HepG2 (cell line): Measurements from ENCODE around the gene CFL1. TPM values are rescaled to one million over a fixed set of nuclear protein-coding genes. Genes with fewer than 3 reads are reported as not detected.
A peak's percentile ranks its signal among the peaks of the same experiment; 100 is the strongest.

Experiments used
- CBX5 ChIP-seq: sonication (generic); formaldehyde crosslinking; IDR thresholded peaks from 2 replicates; pipeline ENCODE4 v1.4.0; 2020; ENCODE audit warnings: missing genetic modification reagents, borderline replicate concordance
- ETV5 ChIP-seq: IDR thresholded peaks from 2 replicates; pipeline ENCODE4 v1.6.1; 2018; ENCODE audit warnings: missing biosample characterization, missing genetic modification reagents, inconsistent platforms, borderline replicate concordance
- HES4 ChIP-seq: sonication (generic); formaldehyde crosslinking; IDR thresholded peaks from 2 replicates; pipeline ENCODE4 v1.9.0; 2021; ENCODE audit warnings: mild to moderate bottlenecking, missing genetic modification reagents, borderline replicate concordance
- HMGXB4 ChIP-seq, 2 experiments: sonication (generic) in 1 of 2; formaldehyde crosslinking in 1 of 2; IDR thresholded peaks; 2 replicates each; pipeline versions ENCODE4 v1.4.0 to v1.6.1; 2018 to 2020; ENCODE audit warnings: missing genetic modification reagents in 2 of 2, borderline replicate concordance in 1 of 2, low read depth in 1 of 2, mild to moderate bottlenecking in 1 of 2, missing biosample characterization in 1 of 2
- HOXA5 ChIP-seq: sonication (generic); formaldehyde crosslinking; IDR thresholded peaks from 2 replicates; pipeline ENCODE4 v1.4.0; 2020; ENCODE audit warnings: missing genetic modification reagents
- IRF9 ChIP-seq: sonication (generic); formaldehyde crosslinking; IDR thresholded peaks from 2 replicates; pipeline ENCODE4 v1.8.0; 2022; ENCODE audit warnings: missing genetic modification reagents, mild to moderate bottlenecking, borderline replicate concordance
- MED13 ChIP-seq: sonication (generic); formaldehyde crosslinking; IDR thresholded peaks from 2 replicates; pipeline ENCODE4 v1.5.0; 2020; ENCODE audit warnings: missing genetic modification reagents
- MEF2D ChIP-seq: sonication (generic); formaldehyde crosslinking; IDR thresholded peaks from 2 replicates; pipeline ENCODE4 v1.5.1; 2020; ENCODE audit warnings: mild to moderate bottlenecking, missing genetic modification reagents
- MTF1 ChIP-seq: sonication (generic); formaldehyde crosslinking; IDR thresholded peaks from 2 replicates; pipeline ENCODE4 v1.5.0; 2020; ENCODE audit warnings: missing genetic modification reagents
- MXD3 ChIP-seq: IDR thresholded peaks from 2 replicates; pipeline ENCODE4 v1.6.1; 2016; ENCODE audit warnings: mild to moderate bottlenecking, missing biosample characterization, missing genetic modification reagents
- MYPOP ChIP-seq: sonication (generic); formaldehyde crosslinking; IDR thresholded peaks from 2 replicates; pipeline ENCODE4 v1.8.1; 2023; ENCODE audit warnings: mild to moderate bottlenecking, moderate library complexity, missing genetic modification reagents
- NFE2L2 ChIP-seq: fragments of 150-350 bp; IDR thresholded peaks from 2 replicates; pipeline ENCODE4 v1.6.1; 2014; ENCODE audit warnings: low read length
- NR2F1 ChIP-seq, 2 experiments: fragments of 450-650 bp in 1 of 2; formaldehyde crosslinking in 1 of 2; IDR thresholded peaks; 2 replicates each; pipeline versions ENCODE4 v1.5.0 to v1.6.1; 2016 to 2020; ENCODE audit warnings: mild to moderate bottlenecking in 1 of 2, missing compliant biosample characterization in 1 of 2, missing genetic modification reagents in 1 of 2, moderate library complexity in 1 of 2
- SATB2 ChIP-seq: sonication (generic); formaldehyde crosslinking; IDR thresholded peaks from 2 replicates; pipeline ENCODE4 v1.5.0; 2020; ENCODE audit warnings: missing genetic modification reagents
- SKIL ChIP-seq: sonication (generic); formaldehyde crosslinking; IDR thresholded peaks from 2 replicates; pipeline ENCODE4 v1.8.0; 2022; ENCODE audit warnings: missing genetic modification reagents, mild to moderate bottlenecking, moderate library complexity, borderline replicate concordance
- ZFP82 ChIP-seq: sonication (generic); formaldehyde crosslinking; IDR thresholded peaks from 2 replicates; pipeline ENCODE4 v1.5.1; 2020; ENCODE audit warnings: mild to moderate bottlenecking, missing genetic modification reagents, borderline replicate concordance
- ZNF143 ChIP-seq: sonication (generic); formaldehyde crosslinking; IDR thresholded peaks from 2 replicates; pipeline ENCODE4 v1.4.0; 2020; ENCODE audit warnings: missing genetic modification reagents
- ZNF3 ChIP-seq: IDR thresholded peaks from 2 replicates; pipeline ENCODE4 v1.7.0; 2017; ENCODE audit warnings: inconsistent platforms
- ZNF382 ChIP-seq: sonication (generic); formaldehyde crosslinking; IDR thresholded peaks from 2 replicates; pipeline ENCODE4 v1.5.0; 2020; ENCODE audit warnings: missing genetic modification reagents, mild to moderate bottlenecking, borderline replicate concordance
- ZNF451 ChIP-seq: sonication (generic); formaldehyde crosslinking; IDR thresholded peaks from 2 replicates; pipeline ENCODE4 v1.5.0; 2020; ENCODE audit warnings: mild to moderate bottlenecking, missing genetic modification reagents
- ZNF557 ChIP-seq: sonication (generic); formaldehyde crosslinking; IDR thresholded peaks from 2 replicates; pipeline ENCODE4 v1.4.0; 2020; ENCODE audit warnings: missing genetic modification reagents
- ZNF781 ChIP-seq: sonication (generic); formaldehyde crosslinking; IDR thresholded peaks from 2 replicates; pipeline ENCODE4 v1.5.1; 2020; ENCODE audit warnings: borderline replicate concordance, mild to moderate bottlenecking, missing genetic modification reagents; ENCODE audit errors: not compliant biosample characterization
- polyA plus RNA-seq, 8 experiments: library from polyadenylated mRNA; depleted of rRNA in 3 of 8; stranded (reverse) in 7 of 8; unstranded in 1 of 8; fragments of >200 nt; fragmentation: Illumina TruSeq in 4 of 8; extraction: Trizol in 4 of 8; gene quantifications; 2 replicates each; pipeline versions ENCODE4 v1.2.1 to v1.2.3, GENCODE V29; 2011 to 2016; ENCODE audit warnings: low read depth in 4 of 8, missing spikeins in 1 of 8, mixed read lengths in 1 of 8; ENCODE audit not compliant: insufficient read depth in 1 of 8
- total RNA-seq, 5 experiments: library from RNA; depleted of rRNA; stranded (reverse); fragments of >200 nt; fragmentation: Illumina TruSeq; extraction: Trizol; gene quantifications; 2 replicates each; pipeline ENCODE4 v1.2.3, GENCODE V29; 2016; ENCODE audit warnings: low read depth in 1 of 5

CFL1 gene
- total and polyA plus RNA-seq, 2 of the 13 experiments (the other 11 are each of a cell fraction or from before 2014, with no cell fraction given), result 379 to 383 TPM

GRCh38 chr11:65860278-65861164 is 2.5 kb upstream of the CFL1 start, which contains the start of gene MUS81 (continued):
- peak; percentile 97 for TF ChIP-seq HMGXB4 (CRISPR knock-in tag; IDR thresholded peaks at IDR 0.05; ENCODE audit: borderline replicate concordance in 1 of 2, low read depth in 1 of 2)
- TF ChIP-seq MYPOP (CRISPR knock-in tag), result peak; percentile 74
- no peak for TF ChIP-seq NR2F1 (CRISPR knock-in tag; IDR thresholded peaks at IDR 0.05)
- TF ChIP-seq NFE2L2, result no peak
- TF ChIP-seq MED13 (CRISPR knock-in tag), result no peak
- peak; percentile 82 for TF ChIP-seq ZNF143
- TF ChIP-seq MEF2D, result peak; percentile 53; the same call in 1 of the 2 replicates
- TF ChIP-seq SATB2 (CRISPR knock-in tag), result 0 out of 2 replicates have a peak, but pooled peaks have one; percentile 25
- TF ChIP-seq ZNF382 (CRISPR knock-in tag), result no peak
- no peak for TF ChIP-seq ZNF451 (CRISPR knock-in tag)
- no peak for TF ChIP-seq MTF1 (CRISPR knock-in tag)
- TF ChIP-seq SKIL (CRISPR knock-in tag), result 0 out of 2 replicates have a peak, but pooled peaks have one; percentile 19
- peak; percentile 92; the same call in 1 of the 2 replicates for TF ChIP-seq ZFP82
- TF ChIP-seq ETV5, result peak; percentile 75
- no peak for TF ChIP-seq ZNF557 (CRISPR knock-in tag)
- peak; percentile 69; the same call in 1 of the 2 replicates for TF ChIP-seq HOXA5
- 0 out of 2 replicates have a peak, but pooled peaks have one; percentile 20 for TF ChIP-seq IRF9
- peak; percentile 90; the same call in 1 of the 2 replicates for TF ChIP-seq CBX5
- TF ChIP-seq ZNF781 (CRISPR knock-in tag), result peak; percentile 35
- no peak for TF ChIP-seq ZNF3 (CRISPR knock-in tag)
- peak; percentile 28; the same call in 1 of the 2 replicates for TF ChIP-seq MXD3 (CRISPR knock-in tag)
- peak; percentile 68 for TF ChIP-seq HES4
